B cell (primary cell): ENCODE results near the gene GNAS. TPM values are rescaled to one million over a fixed set of nuclear protein-coding genes. Genes with fewer than 3 reads are reported as not detected.

Experiments used
- ATAC-seq: fragments of 200-7000 bp; cut with Tn5 transposase; one replicate; pipeline ENCODE4 v1.10.0; 2021; ENCODE audit warnings: low read depth, mild to moderate bottlenecking, moderate number of reproducible peaks, moderate library complexity
- CTCF ChIA-PET: fragments of 350-600 bp; sonication (Branson Sonifier 250); formaldehyde crosslinking; loops from one replicate; lab custom pipeline; 2021; ENCODE audit warnings: antibody characterized with exemption, inconsistent platforms; lab: Charles Lee
- POLR2A ChIA-PET: fragments of 350-600 bp; sonication (Branson Sonifier 250); formaldehyde crosslinking; loops from one replicate; lab custom pipeline; 2021; ENCODE audit warnings: antibody characterized with exemption; lab: Charles Lee
- DNase-seq: peaks from one replicate; pipeline ENCODE4 v3.0.0; 2013
- H2AFZ ChIP-seq: 2 replicates; pipeline ENCODE4 v1.6.1; 2012; ENCODE audit warnings: mild to moderate bottlenecking, low read depth, low read length; ENCODE audit not compliant: insufficient read depth, poor library complexity, severe bottlenecking
- H3K27ac ChIP-seq, 2 donors: 1 replicate in 1 of 2; 2 replicates in 1 of 2; pipeline ENCODE4 v1.5.1; 2012 to 2013; ENCODE audit warnings: low read length in 2 of 2, mild to moderate bottlenecking in 2 of 2, moderate library complexity in 1 of 2
- H3K27me3 ChIP-seq, 4 experiments: fragments of 200-600 bp in 1 of 4; sonication (generic) in 1 of 4; replicated peaks in 1 of 4; 1 replicate in 2 of 4; 2 replicates in 2 of 4; pipeline versions ENCODE4 v1.6.1 to v1.7.0; 2013 to 2016; ENCODE audit warnings: low read length in 3 of 4, mild to moderate bottlenecking in 2 of 4, mixed read lengths in 1 of 4, moderate library complexity in 1 of 4; ENCODE audit not compliant: insufficient read depth in 4 of 4, control insufficient read depth in 3 of 4; ENCODE audit errors: control extremely low read depth in 1 of 4
- H3K36me3 ChIP-seq, 2 experiments: replicated peaks in 1 of 2; 1 replicate in 1 of 2; 2 replicates in 1 of 2; pipeline versions ENCODE4 v1.6.1 to v1.7.1; 2013; ENCODE audit warnings: low read length in 1 of 2; ENCODE audit not compliant: insufficient read depth in 2 of 2, control insufficient read depth in 1 of 2; ENCODE audit errors: control extremely low read depth in 1 of 2, extremely low read depth in 1 of 2
- H3K4me1 ChIP-seq, 2 donors: fragments of 200-600 bp in 1 of 2; sonication (generic) in 1 of 2; 1 replicate in 1 of 2; 2 replicates in 1 of 2; pipeline versions ENCODE4 v1.5.1 to v1.6.1; 2013 to 2017; ENCODE audit warnings: low read length in 2 of 2; ENCODE audit not compliant: control insufficient read depth in 2 of 2, insufficient read depth in 2 of 2
- H3K4me2 ChIP-seq: replicated peaks from 2 replicates; pipeline ENCODE3; 2012; ENCODE audit warnings: mild to moderate bottlenecking, low read depth, low read length; ENCODE audit not compliant: poor library complexity, severe bottlenecking
- H3K4me3 ChIP-seq, 5 experiments: fragments of 200-600 bp in 1 of 5; sonication (generic) in 1 of 5; 1 replicate in 3 of 5; 2 replicates in 2 of 5; pipeline versions ENCODE4 v1.5.1 to v1.7.0; 2011 to 2016; ENCODE audit warnings: low read length in 4 of 5, mild to moderate bottlenecking in 4 of 5, low read depth in 2 of 5, control low read depth in 1 of 5, moderate library complexity in 1 of 5; ENCODE audit not compliant: insufficient read depth in 1 of 5; ENCODE audit errors: control extremely low read depth in 1 of 5, extremely low read depth in 1 of 5
- H3K79me2 ChIP-seq: fragments of 200-600 bp; sonication (generic); one replicate; pipeline ENCODE4 v1.6.0; 2016; ENCODE audit warnings: low read length; ENCODE audit not compliant: control insufficient read depth, insufficient read depth
- H3K9ac ChIP-seq: fragments of 200-600 bp; sonication (generic); 2 replicates; pipeline ENCODE4 v1.6.1; 2017; ENCODE audit warnings: mild to moderate bottlenecking, low read length, moderate library complexity
- H3K9me3 ChIP-seq, 3 donors: one replicate each; pipeline versions ENCODE4 v1.6.1 to v1.7.1; 2013; ENCODE audit warnings: low read length in 2 of 3; ENCODE audit not compliant: control insufficient read depth in 2 of 3, insufficient read depth in 1 of 3; ENCODE audit errors: control extremely low read depth in 1 of 3
- H4K20me1 ChIP-seq: 2 replicates; pipeline ENCODE4 v1.6.0; 2012; ENCODE audit warnings: mild to moderate bottlenecking, low read length; ENCODE audit not compliant: insufficient read depth, control insufficient read depth, poor library complexity, severe bottlenecking
- H3K27ac Mint-ChIP-seq: one replicate; pipeline ENCODE4 v1.8.0; 2021; ENCODE audit warnings: mixed read lengths
- H3K27me3 Mint-ChIP-seq: one replicate; pipeline ENCODE4 v1.8.0; 2021; ENCODE audit warnings: mixed read lengths
- H3K4me1 Mint-ChIP-seq: one replicate; pipeline ENCODE4 v1.8.0; 2021; ENCODE audit warnings: mixed read lengths
- H3K4me3 Mint-ChIP-seq: one replicate; pipeline ENCODE4 v1.8.0; 2021; ENCODE audit warnings: mixed read lengths
- H3K9me3 Mint-ChIP-seq: one replicate; pipeline ENCODE4 v1.8.0; 2022; ENCODE audit warnings: mixed read lengths; ENCODE audit not compliant: insufficient read depth
- EZH2 ChIP-seq: IDR thresholded peaks from 2 replicates; pipeline ENCODE4 v1.6.1; 2012; ENCODE audit warnings: borderline replicate concordance, low read depth, mild to moderate bottlenecking, moderate library complexity, low read length; ENCODE audit not compliant: insufficient read depth, poor library complexity, severe bottlenecking
- WGBS: methylation state at CpG from one replicate; pipeline ENCODE4 v1.1.5; 2013; ENCODE audit warnings: missing lambda C conversion rate; ENCODE audit not compliant: insufficient coverage; 5-methylcytosine and 5-hydroxymethylcytosine counted together
- intact Hi-C: fragments of 100-400 bp; cut with micrococcal nuclease; formaldehyde crosslinking; loops from one replicate; pipeline ENCODE4 v1.10.0; 2022
- polyA plus RNA-seq: library from polyadenylated mRNA; depleted of rRNA; stranded (reverse); fragments of >200 nt; gene quantifications from 2 replicates; pipeline ENCODE4 v1.2.3, GENCODE V29; 2012
- total RNA-seq, 2 donors: library from RNA; stranded (reverse); fragments of 120-200 nt in 1 of 2; gene quantifications; 1 replicate in 1 of 2; 2 replicates in 1 of 2; pipeline versions ENCODE4 v1.2.3 to v1.2.4, GENCODE V29; 2013 to 2022
- TF ChIP-seq, protein P1 (sequence below): fragments of 200-600 bp; IDR thresholded peaks from one replicate; pipeline ENCODE4 v1.8.0; 2022; ENCODE audit warnings: antibody characterized with exemption, mild to moderate bottlenecking

The GNAS gene
- total and polyA plus RNA-seq, 2 donors (not counting 1 experiment from before 2014, with no cell fraction given): 714 to 1,181 TPM

DNA sequence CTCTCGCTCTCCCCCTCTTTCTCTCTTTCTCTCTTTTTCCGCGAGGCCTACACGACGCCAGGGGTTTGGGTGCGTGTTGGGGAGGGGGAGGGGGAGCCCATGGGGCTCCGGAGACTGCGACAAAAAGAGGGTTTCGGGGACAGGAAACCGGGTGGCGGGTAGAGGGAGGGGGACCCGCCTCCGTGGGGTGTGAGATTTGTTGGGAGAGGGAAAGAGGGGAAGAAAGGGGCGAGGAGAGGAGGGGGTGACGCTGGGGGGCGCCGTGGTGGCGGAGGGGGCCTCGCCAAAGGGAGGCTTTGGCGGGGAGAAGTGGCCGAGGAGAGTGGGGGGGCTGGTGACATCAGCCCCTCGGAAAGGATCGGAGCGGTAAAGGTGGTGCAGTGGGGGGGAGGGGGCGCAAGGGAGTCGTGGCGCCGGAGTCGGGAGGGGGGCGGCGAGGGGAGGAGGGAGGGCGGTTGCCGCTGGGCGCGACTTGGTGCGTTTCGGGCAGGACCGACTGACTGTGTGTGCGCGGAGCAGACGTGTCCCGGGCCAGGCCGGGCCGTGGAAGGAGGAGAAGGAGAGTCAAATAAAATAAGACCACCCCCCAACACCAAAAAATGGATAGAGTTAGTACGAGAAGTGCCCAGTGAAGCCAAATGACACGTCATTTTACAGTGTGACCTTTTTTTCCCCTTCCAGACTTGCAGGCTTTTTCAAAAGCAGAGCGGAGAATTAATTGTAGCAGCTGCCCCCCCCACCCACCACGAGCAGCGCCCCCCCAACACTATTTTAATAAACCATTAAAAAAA, 39.8 kb downstream of the GNAS start:
- Histone ChIP-seq H3K27me3 (no peaks in the 10 kb centered on the region), H3K79me2 (peaks cover 73% of the 10 kb centered on the region), H3K27ac (peak overlapping the region; percentile 94 to 97), H3K4me2 (peak overlapping the region; percentile 79), H2AFZ (peak overlapping the region; percentile 57), H3K9ac (peak overlapping the region; percentile 95), H3K36me3 (peaks cover 0 to 16% of the 10 kb centered on the region in 2 experiments), H3K4me3 (peak overlapping the region; percentile 71 to 93 (median 87)), H4K20me1 (peaks cover 21% of the 10 kb centered on the region), H3K9me3 (no peaks in the 10 kb centered on the region), H3K4me1 (peaks cover 43 to 45% of the 10 kb centered on the region in 2 donors)
- Mint-ChIP-seq H3K4me1 (peaks cover 54% of the 10 kb centered on the region), H3K27ac (peak overlapping the region; percentile 97), H3K4me3 (peak overlapping the region; percentile 91), H3K27me3 (no peaks in the 10 kb centered on the region), H3K9me3 (no peaks in the 10 kb centered on the region)
- TF ChIP-seq, protein P1, sequence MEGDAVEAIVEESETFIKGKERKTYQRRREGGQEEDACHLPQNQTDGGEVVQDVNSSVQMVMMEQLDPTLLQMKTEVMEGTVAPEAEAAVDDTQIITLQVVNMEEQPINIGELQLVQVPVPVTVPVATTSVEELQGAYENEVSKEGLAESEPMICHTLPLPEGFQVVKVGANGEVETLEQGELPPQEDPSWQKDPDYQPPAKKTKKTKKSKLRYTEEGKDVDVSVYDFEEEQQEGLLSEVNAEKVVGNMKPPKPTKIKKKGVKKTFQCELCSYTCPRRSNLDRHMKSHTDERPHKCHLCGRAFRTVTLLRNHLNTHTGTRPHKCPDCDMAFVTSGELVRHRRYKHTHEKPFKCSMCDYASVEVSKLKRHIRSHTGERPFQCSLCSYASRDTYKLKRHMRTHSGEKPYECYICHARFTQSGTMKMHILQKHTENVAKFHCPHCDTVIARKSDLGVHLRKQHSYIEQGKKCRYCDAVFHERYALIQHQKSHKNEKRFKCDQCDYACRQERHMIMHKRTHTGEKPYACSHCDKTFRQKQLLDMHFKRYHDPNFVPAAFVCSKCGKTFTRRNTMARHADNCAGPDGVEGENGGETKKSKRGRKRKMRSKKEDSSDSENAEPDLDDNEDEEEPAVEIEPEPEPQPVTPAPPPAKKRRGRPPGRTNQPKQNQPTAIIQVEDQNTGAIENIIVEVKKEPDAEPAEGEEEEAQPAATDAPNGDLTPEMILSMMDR: no peak
- TF ChIP-seq EZH2: no peak
- CTCF ChIA-PET: interaction anchor here (0.9 kb wide), 1 partner anchor 140 kb away, joined by 3 read pairs; the partner anchor contains the start of gene ATP5F1E
- ATAC-seq (peak; percentile 16), DNase-seq (peak; percentile 85)
- POLR2A ChIA-PET: interaction anchor here (0.7 to 1.4 kb wide), 4 partner anchors 15 to 230 kb away, joined by 3 to 12 read pairs (median 7); partner anchors contain the start of gene ATP5F1E
- intact Hi-C loops: loop anchor here (1.0 to 10.0 kb wide), 9 partner anchors 15 to 1500 kb away; partner anchors contain the start of genes ATP5F1E, NELFCD, RAB22A and RBM38
- WGBS: 0% methylated on average over 14 of the region's 49 CpGs

- no CpG with 5 or more reads among the region's 1 CpG for WGBS
- no peaks in the 10 kb centered on the region for H3K27me3 ChIP-seq
- H3K27ac Mint-ChIP-seq: peak overlapping the region; percentile 97
- peak overlapping the region; percentile 94 to 97 for H3K27ac ChIP-seq
- intact Hi-C loops: loop anchor here (1.0 to 10.0 kb wide), 9 partner anchors 14 to 1501 kb away; partner anchors contain the start of genes ATP5F1E, NELFCD, RAB22A and RBM38
- H3K9ac ChIP-seq: peak overlapping the region; percentile 95
- H3K9me3 Mint-ChIP-seq: no peaks in the 10 kb centered on the region
- peaks cover 73% of the 10 kb centered on the region for H3K79me2 ChIP-seq
- DNase-seq (no peak), ATAC-seq (no peak)
- no peaks in the 10 kb centered on the region for H3K9me3 ChIP-seq
- H3K4me2 ChIP-seq: peak overlapping the region; percentile 79
- TF ChIP-seq, protein P1: no peak
- H3K4me1 ChIP-seq: peaks cover 39 to 45% of the 10 kb centered on the region in 2 donors
- H3K4me3 ChIP-seq: peak overlapping the region; percentile 71 to 93 (median 87)
- no peaks in the 10 kb centered on the region for H3K27me3 Mint-ChIP-seq
- ChIA-PET POLR2A (interaction anchor here (0.7 kb wide), 1 partner anchor 230 kb away, joined by 12 read pairs; no protein-coding TSS in a partner anchor), CTCF (interaction anchor here (0.9 kb wide), 1 partner anchor 139 kb away, joined by 3 read pairs; the partner anchor contains the start of gene ATP5F1E)
- no peak overlapping the region for H2AFZ ChIP-seq
- H4K20me1 ChIP-seq: peaks cover 26% of the 10 kb centered on the region
- H3K4me3 Mint-ChIP-seq: peak overlapping the region; percentile 91
- H3K36me3 ChIP-seq: peaks cover 0 to 22% of the 10 kb centered on the region in 2 experiments
- peaks cover 54% of the 10 kb centered on the region for H3K4me1 Mint-ChIP-seq
Measured at GRCh38 chr20:58892932-58893224, 40.4 kb downstream of the GNAS start.
